HEK293T (cell line): Measurements from ENCODE around the gene SLC26A8.

Experiments used
- FOXM1 ChIP-seq: fragments of 450-650 bp; IDR thresholded peaks from 2 replicates; pipeline ENCODE4 v1.6.1; 2017; ENCODE audit warnings: mild to moderate bottlenecking, borderline replicate concordance
- PKNOX1 ChIP-seq: fragments of 450-650 bp; IDR thresholded peaks from 2 replicates; pipeline ENCODE4 v1.6.1; 2016
- SP1 ChIP-seq: fragments of 450-650 bp; IDR thresholded peaks from 2 replicates; pipeline ENCODE4 v1.6.1; 2017

- TF ChIP-seq FOXM1 = no peak
- no peak for TF ChIP-seq SP1
- no peak for TF ChIP-seq PKNOX1
Observed at GRCh38 chr6:35972471-35973367, 51.7 kb downstream of the SLC26A8 start.
